Fibroblast of pulmonary artery (primary cell): ENCODE results near the gene OR2G3.
A peak's percentile ranks its signal among the peaks of the same experiment; 100 is the strongest.

ENCODE experiments used
- DNase-seq: peaks from one replicate; pipeline ENCODE4 v3.0.0-alpha.2; 2010; ENCODE audit warnings: low read depth
- H3K4me3 ChIP-seq: replicated peaks from 2 replicates; pipeline ENCODE4 v1.5.1; 2011; ENCODE audit warnings: low read depth, mild to moderate bottlenecking, control low read depth, low read length, moderate library complexity
- CTCF ChIP-seq: IDR thresholded peaks from 2 replicates; pipeline ENCODE4 v1.5.1; 2011; ENCODE audit warnings: mild to moderate bottlenecking, control low read depth, low read length, inconsistent platforms; ENCODE audit errors: missing control alignments

OR2G3 gene

GRCh38 chr1:247605286-247605685 lies at the start of gene OR2G3:
TSS of gene OR2G3 (plus strand) at chr1:247605586. CDS start at chr1:247605586, 0 bp downstream.
- no peak for DNase-seq
- TF ChIP-seq CTCF: no peak
- H3K4me3 ChIP-seq: no peak within 1 kb of the TSS

GRCh38 chr1:247557926-247558674 lies 47.3 kb upstream of the OR2G3 start:
- TF ChIP-seq CTCF: no peak
- H3K4me3 ChIP-seq: no peak overlapping the region
- DNase-seq: no peak

GRCh38 chr1:247561711-247562110 lies 43.7 kb upstream of the OR2G3 start:
- TF ChIP-seq CTCF: no peak
- H3K4me3 ChIP-seq: no peak overlapping the region
- no peak for DNase-seq

GRCh38 chr1:247562198-247562597 lies 43.2 kb upstream of the OR2G3 start:
- DNase-seq: no peak
- H3K4me3 ChIP-seq: no peak overlapping the region
- TF ChIP-seq CTCF: no peak

GRCh38 chr1:247574236-247574635 lies 31.1 kb upstream of the OR2G3 start:
- no peak overlapping the region for H3K4me3 ChIP-seq
- TF ChIP-seq CTCF: no peak
- DNase-seq: no peak

- no peak for TF ChIP-seq CTCF
- no peak overlapping the region for H3K4me3 ChIP-seq
- DNase-seq: no peak
Observed at GRCh38 chr1:247574664-247575063, 30.7 kb upstream of the OR2G3 start.

GRCh38 chr1:247576514-247576913 lies 28.9 kb upstream of the OR2G3 start:
- H3K4me3 ChIP-seq: no peak overlapping the region
- peak; percentile 24 for TF ChIP-seq CTCF
- peak; percentile 6 for DNase-seq
